GM12878 (cell line): ENCODE measurements around the gene C21orf91.

ENCODE experiments used
- HDAC2 ChIP-seq: fragments of 200-600 bp; sonication (generic); IDR thresholded peaks from 2 replicates; pipeline ENCODE4 v1.6.1; 2017
- POLR2AphosphoS5 ChIP-seq: IDR thresholded peaks from 2 replicates; pipeline ENCODE4 v1.6.1; 2011; ENCODE audit warnings: mild to moderate bottlenecking, low read length, inconsistent platforms
- SIN3A ChIP-seq: IDR thresholded peaks from 2 replicates; pipeline ENCODE4 v1.6.1; 2012; ENCODE audit warnings: low read depth, low read length, improper control_type of control experiment
- YY1 ChIP-seq: IDR thresholded peaks from 2 replicates; pipeline ENCODE4 v1.6.1; 2011; ENCODE audit warnings: low read depth, mild to moderate bottlenecking, low read length
- TF ChIP-seq, protein P1 (sequence below), 3 experiments: IDR thresholded peaks in 2 of 3; conservative IDR thresholded peaks in 1 of 3; 2 replicates each; pipeline ENCODE4 v1.5.1; 2011; ENCODE audit warnings: low read depth in 3 of 3, low read length in 3 of 3, mild to moderate bottlenecking in 3 of 3, control low read depth in 2 of 3, moderate library complexity in 2 of 3, inconsistent platforms in 1 of 3, mixed read lengths in 1 of 3; ENCODE audit not compliant: control insufficient read depth in 2 of 3, insufficient read depth in 1 of 3; ENCODE audit errors: extremely low read depth in 1 of 3

DNA sequence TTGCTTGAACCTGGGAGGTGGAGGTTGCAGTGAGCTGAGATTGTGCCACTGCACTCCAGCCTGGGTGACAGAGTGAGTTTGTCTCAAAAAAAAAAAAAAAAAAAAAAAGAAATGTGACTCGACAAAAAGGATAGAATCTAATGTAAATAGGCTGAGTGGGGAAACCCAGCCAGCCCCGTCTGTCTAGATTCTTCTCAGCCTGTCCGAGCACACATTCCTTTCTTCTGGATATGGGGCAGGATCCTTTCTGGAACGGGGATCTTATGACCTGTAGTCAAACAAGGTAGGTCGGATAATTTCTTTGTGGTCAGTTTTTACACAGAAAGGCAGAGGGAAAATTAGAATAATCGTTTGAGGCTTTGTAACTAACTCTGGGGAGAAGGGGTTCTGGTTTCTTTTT lies 74.1 kb downstream of the C21orf91 start:
- TF ChIP-seq HDAC2 (no peak), POLR2AphosphoS5 (no peak), YY1 (no peak), SIN3A (no peak)
- TF ChIP-seq, protein P1, sequence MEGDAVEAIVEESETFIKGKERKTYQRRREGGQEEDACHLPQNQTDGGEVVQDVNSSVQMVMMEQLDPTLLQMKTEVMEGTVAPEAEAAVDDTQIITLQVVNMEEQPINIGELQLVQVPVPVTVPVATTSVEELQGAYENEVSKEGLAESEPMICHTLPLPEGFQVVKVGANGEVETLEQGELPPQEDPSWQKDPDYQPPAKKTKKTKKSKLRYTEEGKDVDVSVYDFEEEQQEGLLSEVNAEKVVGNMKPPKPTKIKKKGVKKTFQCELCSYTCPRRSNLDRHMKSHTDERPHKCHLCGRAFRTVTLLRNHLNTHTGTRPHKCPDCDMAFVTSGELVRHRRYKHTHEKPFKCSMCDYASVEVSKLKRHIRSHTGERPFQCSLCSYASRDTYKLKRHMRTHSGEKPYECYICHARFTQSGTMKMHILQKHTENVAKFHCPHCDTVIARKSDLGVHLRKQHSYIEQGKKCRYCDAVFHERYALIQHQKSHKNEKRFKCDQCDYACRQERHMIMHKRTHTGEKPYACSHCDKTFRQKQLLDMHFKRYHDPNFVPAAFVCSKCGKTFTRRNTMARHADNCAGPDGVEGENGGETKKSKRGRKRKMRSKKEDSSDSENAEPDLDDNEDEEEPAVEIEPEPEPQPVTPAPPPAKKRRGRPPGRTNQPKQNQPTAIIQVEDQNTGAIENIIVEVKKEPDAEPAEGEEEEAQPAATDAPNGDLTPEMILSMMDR (IDR thresholded peaks at IDR 0.05 in 2 of 3, conservative IDR thresholded peaks at IDR 0.05 in 1 of 3; ENCODE audit: control insufficient read depth in 2 of 3, extremely low read depth in 1 of 3, insufficient read depth in 1 of 3, low read depth in 3 of 3, low read length in 3 of 3): no peak
